Measurements from ENCODE around the gene AKR1A1.

Gene AKR1A1

GRCh38 chr1:45535988-45536766 lies 14.4 kb upstream of the AKR1A1 start:
- no peak overlapping the region for H3K4me2 ChIP-seq (ENCODE audit: low read depth, low read length, poor library complexity, severe bottlenecking)

GRCh38 chr1:45536886-45537285 lies 13.7 kb upstream of the AKR1A1 start:
- Histone ChIP-seq H2AFZ (ENCODE audit: low read depth, low read length, severe bottlenecking) (no peak overlapping the region), H3K4me2 (ENCODE audit: low read depth, low read length, poor library complexity, severe bottlenecking) (no peak overlapping the region)

More at GRCh38 chr1:45535988-45536766, 14.4 kb upstream of the AKR1A1 start:
- Histone ChIP-seq H3K27ac (ENCODE audit: low read depth, low read length) (no peak overlapping the region), H3K27me3 (ENCODE audit: low read length) (no peaks in the 10 kb centered on the region), H3K9me2 (replicated peaks; ENCODE audit: insufficient read depth, low read length) (no peaks in the 10 kb centered on the region), H3K4me3 (ENCODE audit: insufficient read depth, low read length, poor library complexity, severe bottlenecking) (no peak overlapping the region), H3F3A (ENCODE audit: insufficient read depth) (no peaks in the 10 kb centered on the region), H3K9me3 (ENCODE audit: insufficient read depth, low read length) (no peaks in the 10 kb centered on the region), H2AFZ (ENCODE audit: low read depth, low read length, severe bottlenecking) (no peak overlapping the region), H3K36me3 (ENCODE audit: low read length) (no peaks in the 10 kb centered on the region), H3K9ac (ENCODE audit: low read length) (no peak overlapping the region), H4K20me1 (ENCODE audit: low read depth, low read length) (no peaks in the 10 kb centered on the region), H3K79me2 (ENCODE audit: insufficient read depth, low read length) (no peaks in the 10 kb centered on the region)
- TF ChIP-seq CTCF (IDR thresholded peaks at IDR 0.05; ENCODE audit: insufficient read depth, low read length, poor library complexity, severe bottlenecking): no peak
- TF ChIP-seq EZH2phosphoT487 (conservative IDR thresholded peaks at IDR 0.05; ENCODE audit: low read length): no peak

DNA sequence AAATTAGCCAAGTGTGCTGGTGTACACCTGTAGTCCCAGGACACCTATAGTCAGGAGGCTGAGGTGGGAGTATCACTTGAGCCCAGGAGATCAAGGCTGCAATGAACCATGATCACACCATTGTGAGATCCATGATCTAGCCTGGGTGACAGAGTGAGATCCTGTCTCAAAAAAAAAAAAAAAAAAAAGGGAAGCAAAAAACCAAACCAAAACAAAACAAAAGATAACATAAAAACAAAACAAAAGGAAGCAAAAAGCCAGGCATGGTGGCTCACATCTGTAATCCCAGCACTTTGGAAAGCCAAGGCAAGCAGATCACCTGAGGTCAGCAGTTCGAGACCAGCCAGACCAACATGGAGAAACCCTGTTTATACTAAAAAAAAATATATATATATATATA lies 9.4 kb upstream of the AKR1A1 start:
- Histone ChIP-seq H3K36me3 (ENCODE audit: low read length) (no peaks in the 10 kb centered on the region), H3K9me2 (replicated peaks; ENCODE audit: insufficient read depth, low read length) (no peaks in the 10 kb centered on the region), H3K9me3 (ENCODE audit: insufficient read depth, low read length) (no peaks in the 10 kb centered on the region), H3K9ac (ENCODE audit: low read length) (no peak overlapping the region), H3F3A (ENCODE audit: insufficient read depth) (no peaks in the 10 kb centered on the region), H3K79me2 (ENCODE audit: insufficient read depth, low read length) (no peaks in the 10 kb centered on the region), H3K4me2 (ENCODE audit: low read depth, low read length, poor library complexity, severe bottlenecking) (no peak overlapping the region), H3K27me3 (ENCODE audit: low read length) (no peaks in the 10 kb centered on the region), H3K4me3 (ENCODE audit: insufficient read depth, low read length, poor library complexity, severe bottlenecking) (no peak overlapping the region), H2AFZ (ENCODE audit: low read depth, low read length, severe bottlenecking) (no peak overlapping the region), H3K27ac (ENCODE audit: low read depth, low read length) (no peak overlapping the region), H4K20me1 (ENCODE audit: low read depth, low read length) (no peaks in the 10 kb centered on the region)
- TF ChIP-seq EZH2phosphoT487 (conservative IDR thresholded peaks at IDR 0.05; ENCODE audit: low read length): no peak

More at GRCh38 chr1:45536886-45537285, 13.7 kb upstream of the AKR1A1 start:
- H3F3A ChIP-seq (ENCODE audit: insufficient read depth): no peaks in the 10 kb centered on the region
- H3K27me3 ChIP-seq (ENCODE audit: low read length): no peaks in the 10 kb centered on the region
- H3K27ac ChIP-seq (ENCODE audit: low read depth, low read length): no peak overlapping the region
- no peaks in the 10 kb centered on the region for H3K9me3 ChIP-seq (ENCODE audit: insufficient read depth, low read length)
- H4K20me1 ChIP-seq (ENCODE audit: low read depth, low read length): no peaks in the 10 kb centered on the region
- H3K79me2 ChIP-seq (ENCODE audit: insufficient read depth, low read length): no peaks in the 10 kb centered on the region
- H3K4me3 ChIP-seq (ENCODE audit: insufficient read depth, low read length, poor library complexity, severe bottlenecking): no peak overlapping the region
- no peak overlapping the region for H3K9ac ChIP-seq (ENCODE audit: low read length)
- H3K9me2 ChIP-seq (replicated peaks; ENCODE audit: insufficient read depth, low read length): no peaks in the 10 kb centered on the region
- TF ChIP-seq EZH2phosphoT487 (conservative IDR thresholded peaks at IDR 0.05; ENCODE audit: low read length): no peak
- TF ChIP-seq CTCF (IDR thresholded peaks at IDR 0.05; ENCODE audit: insufficient read depth, low read length, poor library complexity, severe bottlenecking): no peak
- no peaks in the 10 kb centered on the region for H3K36me3 ChIP-seq (ENCODE audit: low read length)

- no peaks in the 10 kb centered on the region for H3F3A ChIP-seq (ENCODE audit: insufficient read depth)
- H3K4me3 ChIP-seq (ENCODE audit: insufficient read depth, low read length, poor library complexity, severe bottlenecking): no peak overlapping the region
- H3K27ac ChIP-seq (ENCODE audit: low read depth, low read length): no peak overlapping the region
- H3K27me3 ChIP-seq (ENCODE audit: low read length): no peaks in the 10 kb centered on the region
- H2AFZ ChIP-seq (ENCODE audit: low read depth, low read length, severe bottlenecking): no peak overlapping the region
- no peak overlapping the region for H3K4me2 ChIP-seq (ENCODE audit: low read depth, low read length, poor library complexity, severe bottlenecking)
- no peaks in the 10 kb centered on the region for H3K79me2 ChIP-seq (ENCODE audit: insufficient read depth, low read length)
- H4K20me1 ChIP-seq (ENCODE audit: low read depth, low read length): no peaks in the 10 kb centered on the region
- no peaks in the 10 kb centered on the region for H3K9me2 ChIP-seq (replicated peaks; ENCODE audit: insufficient read depth, low read length)
- no peaks in the 10 kb centered on the region for H3K36me3 ChIP-seq (ENCODE audit: low read length)
- H3K9me3 ChIP-seq (ENCODE audit: insufficient read depth, low read length): no peaks in the 10 kb centered on the region
- no peak for TF ChIP-seq EZH2phosphoT487 (conservative IDR thresholded peaks at IDR 0.05; ENCODE audit: low read length)
- no peak for TF ChIP-seq CTCF (IDR thresholded peaks at IDR 0.05; ENCODE audit: insufficient read depth, low read length, poor library complexity, severe bottlenecking)
- no peak overlapping the region for H3K9ac ChIP-seq (ENCODE audit: low read length)
Observed at GRCh38 chr1:45542591-45542990, 8.0 kb upstream of the AKR1A1 start.

Measured in SU-DHL-6 (cell line).